Measurements from ENCODE around the gene ARHGEF11. TPM values are rescaled to one million over a fixed set of nuclear protein-coding genes. Genes with fewer than 3 reads are reported as not detected.
A peak's percentile ranks its signal among the peaks of the same experiment; 100 is the strongest.

ARHGEF11 gene
- total and polyA plus RNA-seq, 4 donors: 5.8 to 23.7 (median 9.8) TPM

GRCh38 chr1:157091186-157091585 is 45.6 kb upstream of the ARHGEF11 start (continued):
- TF ChIP-seq REST (IDR thresholded peaks at IDR 0.05): no peak
- no peak for TF ChIP-seq EGR1 (IDR thresholded peaks at IDR 0.05; ENCODE audit: low read depth in 2 of 2)
- no peak for TF ChIP-seq CTCF (IDR thresholded peaks at IDR 0.05; ENCODE audit: low read depth, low read length, missing input control)

- Histone ChIP-seq H3K4me3 (ENCODE audit: low read depth in 1 of 3, low read length in 3 of 3) (no peak overlapping the region), H3K36me3 (ENCODE audit: control insufficient read depth in 4 of 4, insufficient read depth in 3 of 4, low read depth in 1 of 4, low read length in 3 of 4) (no peaks in the 10 kb centered on the region)
- WGBS: 66% methylated on average over 3 of the region's 3 CpGs
Measured at GRCh38 chr1:157090771-157091170, 45.2 kb upstream of the ARHGEF11 start.

GRCh38 chr1:157090196-157090647 is 44.7 kb upstream of the ARHGEF11 start:
- no peak for TF ChIP-seq NR2F2 (IDR thresholded peaks at IDR 0.05)
- peak; percentile 96 to 97 for TF ChIP-seq RAD21 (IDR thresholded peaks at IDR 0.05)
- peak; percentile 95 for TF ChIP-seq CTCF (IDR thresholded peaks at IDR 0.05; ENCODE audit: low read depth, low read length, missing input control)
- TF ChIP-seq ATF3 (IDR thresholded peaks at IDR 0.05): no peak
- no peak for TF ChIP-seq FOXA2 (IDR thresholded peaks at IDR 0.05)
- TF ChIP-seq EGR1 (IDR thresholded peaks at IDR 0.05; ENCODE audit: low read depth in 2 of 2): no peak
- TF ChIP-seq YY1 (IDR thresholded peaks at IDR 0.05): no peak
- no peak overlapping the region for H3K9ac ChIP-seq (ENCODE audit: low read depth in 1 of 2, low read length in 2 of 2)
- H3K27me3 ChIP-seq (ENCODE audit: control insufficient read depth in 4 of 4, insufficient read depth in 4 of 4, low read length in 3 of 4): no peaks in the 10 kb centered on the region
- H3K4me3 ChIP-seq (ENCODE audit: low read depth in 1 of 3, low read length in 3 of 3): no peak overlapping the region
- peaks cover 0 to 11% (median 8%) of the 10 kb centered on the region in 4 donors for H3K4me1 ChIP-seq (ENCODE audit: control insufficient read depth in 4 of 4, insufficient read depth in 4 of 4, low read length in 3 of 4)
- H3K27ac ChIP-seq (ENCODE audit: low read depth in 1 of 2, low read length in 2 of 2): no peak overlapping the region
- 16% methylated on average over 10 of the region's 10 CpGs for WGBS
- H3K9me3 ChIP-seq (ENCODE audit: control insufficient read depth in 4 of 4, low read length in 3 of 4): no peaks in the 10 kb centered on the region
- no peaks in the 10 kb centered on the region for H3K36me3 ChIP-seq (ENCODE audit: control insufficient read depth in 4 of 4, insufficient read depth in 3 of 4, low read depth in 1 of 4, low read length in 3 of 4)
- peak; percentile 91 for DNase-seq (ENCODE audit: low spot score)

More at GRCh38 chr1:157090771-157091170, 45.2 kb upstream of the ARHGEF11 start:
- no peak for TF ChIP-seq FOXA2 (IDR thresholded peaks at IDR 0.05)
- no peak for TF ChIP-seq RAD21 (IDR thresholded peaks at IDR 0.05)
- TF ChIP-seq RXRA (IDR thresholded peaks at IDR 0.05): no peak
- TF ChIP-seq NR2F2 (IDR thresholded peaks at IDR 0.05): no peak
- H3K9ac ChIP-seq (ENCODE audit: low read depth in 1 of 2, low read length in 2 of 2): no peak overlapping the region
- no peaks in the 10 kb centered on the region for H3K9me3 ChIP-seq (ENCODE audit: control insufficient read depth in 4 of 4, low read length in 3 of 4)
- H3K27ac ChIP-seq (ENCODE audit: low read depth in 1 of 2, low read length in 2 of 2): no peak overlapping the region
- no peaks in the 10 kb centered on the region for H3K27me3 ChIP-seq (ENCODE audit: control insufficient read depth in 4 of 4, insufficient read depth in 4 of 4, low read length in 3 of 4)
- H3K4me1 ChIP-seq (ENCODE audit: control insufficient read depth in 4 of 4, insufficient read depth in 4 of 4, low read length in 3 of 4): peaks cover 0 to 11% (median 8%) of the 10 kb centered on the region in 4 donors
- DNase-seq (ENCODE audit: low spot score): no peak
